Astrocyte (in vitro differentiated cells and primary cell): ENCODE measurements around the gene RECQL5.

ENCODE experiments used
- CTCF ChIP-seq: IDR thresholded peaks from 2 replicates; pipeline ENCODE4 v1.5.1; 2011; ENCODE audit warnings: low read depth, mild to moderate bottlenecking, inconsistent platforms, low read length, moderate library complexity; ENCODE audit not compliant: insufficient read depth
- EZH2 ChIP-seq: IDR thresholded peaks from 2 replicates; pipeline ENCODE4 v1.6.1; 2012; ENCODE audit warnings: mild to moderate bottlenecking, low read length, inconsistent platforms; ENCODE audit not compliant: insufficient read depth

- TF ChIP-seq EZH2 (no peak), CTCF (no peak)
Observed at GRCh38 chr17:75646638-75646992, 20.3 kb downstream of the RECQL5 start.
